HG02798 (cell line): ENCODE results near the gene UGGT2.
A peak's percentile ranks its signal among the peaks of the same experiment; 100 is the strongest.
"Not testable (repeated sequence)": the region's sequence is repeated elsewhere in the genome, so short reads cannot be mapped to it uniquely, and the experiment has no call there.

Experiments
- ATAC-seq: cut with Tn5 transposase; IDR thresholded peaks from one replicate; pipeline ENCODE4 v1.9.1; 2021; ENCODE audit warnings: mild to moderate bottlenecking; ENCODE audit not compliant: unreplicated experiment, poor library complexity

UGGT2 gene

GRCh38 chr13:96050955-96051354 lies 2.2 kb downstream of the UGGT2 start:
- not testable (repeated sequence) for ATAC-seq

- not testable (repeated sequence) for ATAC-seq
Observed at GRCh38 chr13:96046449-96047126, 6.6 kb downstream of the UGGT2 start.

GRCh38 chr13:96044238-96044637 lies 9.0 kb downstream of the UGGT2 start:
- ATAC-seq: peak; percentile 61

GRCh38 chr13:96041326-96042110 lies 11.7 kb downstream of the UGGT2 start:
- ATAC-seq: no peak

GRCh38 chr13:96036515-96036914 lies 16.7 kb downstream of the UGGT2 start:
- no peak for ATAC-seq

GRCh38 chr13:96034662-96035061 lies 18.5 kb downstream of the UGGT2 start:
- no peak for ATAC-seq

- no peak for ATAC-seq
Observed at GRCh38 chr13:96033220-96034015, 19.8 kb downstream of the UGGT2 start.

GRCh38 chr13:96032717-96033116 lies 20.5 kb downstream of the UGGT2 start:
- ATAC-seq: no peak

- ATAC-seq: no peak
Observed at GRCh38 chr13:96029002-96029401, 24.2 kb downstream of the UGGT2 start.

- no peak for ATAC-seq
Observed at GRCh38 chr13:96027496-96027895, 25.7 kb downstream of the UGGT2 start.

- no peak for ATAC-seq
Observed at GRCh38 chr13:96025283-96025682, 27.9 kb downstream of the UGGT2 start.

GRCh38 chr13:96020931-96021330 lies 32.3 kb downstream of the UGGT2 start:
- no peak for ATAC-seq

- peak; percentile 95 for ATAC-seq
Observed at GRCh38 chr13:96020155-96020575, 33.0 kb downstream of the UGGT2 start.

GRCh38 chr13:96018135-96018534 lies 35.1 kb downstream of the UGGT2 start:
- ATAC-seq: no peak

GRCh38 chr13:96011291-96011872 lies 41.8 kb downstream of the UGGT2 start:
- ATAC-seq: peak; percentile 68

- ATAC-seq: no peak
Observed at GRCh38 chr13:96003304-96003703, 49.9 kb downstream of the UGGT2 start.

- ATAC-seq: no peak
Observed at GRCh38 chr13:96002322-96003131, 50.7 kb downstream of the UGGT2 start.

GRCh38 chr13:96000069-96000468 lies 53.1 kb downstream of the UGGT2 start:
- ATAC-seq: no peak

- no peak for ATAC-seq
Observed at GRCh38 chr13:95987841-95988240, 65.4 kb downstream of the UGGT2 start.

GRCh38 chr13:95982144-95982543 lies 71.1 kb downstream of the UGGT2 start:
- no peak for ATAC-seq
